OCI-LY1 (cell line): ENCODE measurements around the gene NAV3.

ENCODE experiments used
- H2AFZ ChIP-seq: fragments of 200-600 bp; sonication (generic), shearing (Covaris generic); 2 replicates; pipeline ENCODE4 v1.6.0; 2014; ENCODE audit warnings: antibody characterized with exemption, mild to moderate bottlenecking, low read length
- H3F3A ChIP-seq: fragments of 200-600 bp; sonication (generic), shearing (Covaris generic); 2 replicates; pipeline ENCODE4 v1.6.0; 2014; ENCODE audit warnings: mild to moderate bottlenecking, antibody characterized with exemption, low read length, moderate library complexity; ENCODE audit not compliant: insufficient read depth
- H3K27ac ChIP-seq: fragments of 200-600 bp; sonication (generic); 2 replicates; pipeline ENCODE4 v1.5.1; 2014; ENCODE audit warnings: low read length, mixed run types, mild to moderate bottlenecking, low read depth; ENCODE audit not compliant: poor library complexity, severe bottlenecking
- H3K27me3 ChIP-seq: fragments of 200-600 bp; sonication (generic); 2 replicates; pipeline ENCODE4 v1.6.0; 2014; ENCODE audit warnings: antibody characterized with exemption, mild to moderate bottlenecking, low read length, moderate library complexity; ENCODE audit not compliant: insufficient read depth
- H3K36me3 ChIP-seq: fragments of 200-600 bp; sonication (generic); 2 replicates; pipeline ENCODE4 v1.6.1; 2014; ENCODE audit warnings: mild to moderate bottlenecking, antibody characterized with exemption, low read length, moderate library complexity, mixed read lengths; ENCODE audit not compliant: insufficient read depth
- H3K4me1 ChIP-seq: fragments of 200-600 bp; sonication (generic); 2 replicates; pipeline ENCODE4 v1.5.1; 2014; ENCODE audit warnings: mild to moderate bottlenecking, low read length, moderate library complexity; ENCODE audit not compliant: insufficient read depth, severe bottlenecking
- H3K4me2 ChIP-seq: fragments of 200-600 bp; sonication (generic), shearing (Covaris generic); 2 replicates; pipeline ENCODE4 v1.6.1; 2014; ENCODE audit warnings: low read length
- H3K4me3 ChIP-seq: fragments of 200-600 bp; sonication (generic); 2 replicates; pipeline ENCODE4 v1.5.1; 2014; ENCODE audit warnings: low read length, low read depth, mild to moderate bottlenecking, mixed read lengths; ENCODE audit not compliant: poor library complexity, severe bottlenecking
- H3K79me2 ChIP-seq: fragments of 200-600 bp; shearing (Covaris generic); 2 replicates; pipeline ENCODE4 v1.6.1; 2016; ENCODE audit warnings: mixed run types, low read length, mixed read lengths; ENCODE audit not compliant: insufficient read depth
- H3K9ac ChIP-seq: fragments of 200-600 bp; sonication (generic), shearing (Covaris generic); 2 replicates; pipeline ENCODE4 v1.6.1; 2014; ENCODE audit warnings: mild to moderate bottlenecking, low read length, mixed read lengths
- H3K9me2 ChIP-seq: fragments of 200-600 bp; sonication (generic), shearing (Covaris generic); 2 replicates; pipeline ENCODE4 v1.6.1; 2014; ENCODE audit warnings: low read depth, mild to moderate bottlenecking, low read length, mixed read lengths
- H3K9me3 ChIP-seq: fragments of 200-600 bp; shearing (Covaris generic); 2 replicates; pipeline ENCODE4 v1.6.1; 2014; ENCODE audit warnings: low read length, mixed read lengths
- H4K20me1 ChIP-seq: fragments of 200-600 bp; sonication (generic), shearing (Covaris generic); 2 replicates; pipeline ENCODE4 v1.6.0; 2016; ENCODE audit warnings: mild to moderate bottlenecking, low read length; ENCODE audit not compliant: insufficient read depth
- EZH2 ChIP-seq: fragments of 200-600 bp; sonication (generic), shearing (Covaris generic); IDR thresholded peaks from 2 replicates; pipeline ENCODE4 v1.8.0; 2017; ENCODE audit warnings: borderline replicate concordance, mixed run types, mild to moderate bottlenecking, antibody characterized with exemption, low read length, moderate library complexity, mixed read lengths
- TF ChIP-seq, protein P1 (sequence below): fragments of 200-600 bp; sonication (generic), shearing (Covaris generic); IDR thresholded peaks from 2 replicates; pipeline ENCODE4 v1.5.1; 2017; ENCODE audit warnings: mild to moderate bottlenecking, antibody characterized with exemption, low read length, moderate library complexity, mixed read lengths

The NAV3 gene

DNA sequence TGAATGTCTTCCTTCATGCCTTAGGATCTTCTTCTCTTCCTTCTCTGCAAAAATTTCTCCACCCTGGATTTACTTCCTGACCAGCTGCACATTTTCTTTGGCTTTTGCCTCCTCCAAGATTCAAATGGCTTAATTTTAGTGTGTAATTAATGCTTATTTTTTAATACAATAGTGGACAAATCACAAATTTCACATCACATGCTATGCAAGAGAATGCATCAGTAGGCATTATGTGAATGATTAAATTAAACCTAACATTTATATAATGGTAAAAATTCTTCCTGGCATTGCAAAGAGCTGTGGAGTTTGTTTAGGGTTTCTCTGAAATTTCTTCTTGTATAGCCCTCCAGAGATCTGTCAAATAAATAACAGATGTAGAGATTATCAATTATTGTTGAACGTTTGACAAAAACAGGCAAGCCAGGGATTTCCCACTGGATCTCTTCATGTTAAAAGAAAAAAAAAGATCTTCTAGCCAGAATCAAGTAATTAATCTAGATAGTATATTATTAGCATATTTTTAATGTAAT lies 84.4 kb downstream of the NAV3 start:
- Histone ChIP-seq H3K4me2 (no peak overlapping the region), H3F3A (no peaks in the 10 kb centered on the region), H3K36me3 (no peaks in the 10 kb centered on the region; the same call in 1 of the 2 replicates), H2AFZ (no peak overlapping the region), H3K79me2 (no peaks in the 10 kb centered on the region), H3K4me3 (no peak overlapping the region), H3K9me2 (no peaks in the 10 kb centered on the region), H3K27me3 (no peaks in the 10 kb centered on the region), H3K27ac (no peak overlapping the region), H4K20me1 (no peaks in the 10 kb centered on the region), H3K9me3 (0 out of 2 replicates have a peak, but pooled peaks cover 5% of the 10 kb centered on the region), H3K9ac (no peak overlapping the region), H3K4me1 (peaks cover 22% of the 10 kb centered on the region)
- TF ChIP-seq, protein P1, sequence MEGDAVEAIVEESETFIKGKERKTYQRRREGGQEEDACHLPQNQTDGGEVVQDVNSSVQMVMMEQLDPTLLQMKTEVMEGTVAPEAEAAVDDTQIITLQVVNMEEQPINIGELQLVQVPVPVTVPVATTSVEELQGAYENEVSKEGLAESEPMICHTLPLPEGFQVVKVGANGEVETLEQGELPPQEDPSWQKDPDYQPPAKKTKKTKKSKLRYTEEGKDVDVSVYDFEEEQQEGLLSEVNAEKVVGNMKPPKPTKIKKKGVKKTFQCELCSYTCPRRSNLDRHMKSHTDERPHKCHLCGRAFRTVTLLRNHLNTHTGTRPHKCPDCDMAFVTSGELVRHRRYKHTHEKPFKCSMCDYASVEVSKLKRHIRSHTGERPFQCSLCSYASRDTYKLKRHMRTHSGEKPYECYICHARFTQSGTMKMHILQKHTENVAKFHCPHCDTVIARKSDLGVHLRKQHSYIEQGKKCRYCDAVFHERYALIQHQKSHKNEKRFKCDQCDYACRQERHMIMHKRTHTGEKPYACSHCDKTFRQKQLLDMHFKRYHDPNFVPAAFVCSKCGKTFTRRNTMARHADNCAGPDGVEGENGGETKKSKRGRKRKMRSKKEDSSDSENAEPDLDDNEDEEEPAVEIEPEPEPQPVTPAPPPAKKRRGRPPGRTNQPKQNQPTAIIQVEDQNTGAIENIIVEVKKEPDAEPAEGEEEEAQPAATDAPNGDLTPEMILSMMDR: no peak
- TF ChIP-seq EZH2: no peak

DNA sequence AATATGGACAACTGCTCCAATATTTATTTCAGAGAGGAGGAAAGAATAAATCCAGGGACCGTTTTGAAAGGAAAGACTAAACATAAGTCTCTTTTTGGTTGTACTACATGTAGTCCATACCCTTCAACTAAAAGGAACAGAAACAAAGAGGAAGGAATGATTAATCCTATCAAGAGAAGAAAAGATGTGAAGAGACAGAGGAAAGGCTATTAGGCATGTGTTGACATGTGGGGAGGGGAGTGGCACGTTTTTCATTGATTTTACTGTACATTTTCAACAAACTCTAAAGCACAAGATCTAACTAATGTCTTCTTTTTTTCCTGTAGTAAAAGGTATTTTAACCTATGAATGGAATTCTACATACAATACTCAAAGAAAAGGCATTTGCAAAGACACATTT lies 85.6 kb downstream of the NAV3 start:
- Histone ChIP-seq H3K79me2 (no peaks in the 10 kb centered on the region), H3K9ac (no peak overlapping the region), H3K9me3 (no peaks in the 10 kb centered on the region), H3K36me3 (no peaks in the 10 kb centered on the region), H4K20me1 (no peaks in the 10 kb centered on the region), H3K4me2 (no peak overlapping the region), H3K4me1 (peaks cover 34% of the 10 kb centered on the region), H2AFZ (no peak overlapping the region), H3K27ac (no peak overlapping the region), H3K9me2 (no peaks in the 10 kb centered on the region), H3F3A (no peaks in the 10 kb centered on the region), H3K4me3 (no peak overlapping the region), H3K27me3 (no peaks in the 10 kb centered on the region)
- TF ChIP-seq, protein P1: no peak

DNA sequence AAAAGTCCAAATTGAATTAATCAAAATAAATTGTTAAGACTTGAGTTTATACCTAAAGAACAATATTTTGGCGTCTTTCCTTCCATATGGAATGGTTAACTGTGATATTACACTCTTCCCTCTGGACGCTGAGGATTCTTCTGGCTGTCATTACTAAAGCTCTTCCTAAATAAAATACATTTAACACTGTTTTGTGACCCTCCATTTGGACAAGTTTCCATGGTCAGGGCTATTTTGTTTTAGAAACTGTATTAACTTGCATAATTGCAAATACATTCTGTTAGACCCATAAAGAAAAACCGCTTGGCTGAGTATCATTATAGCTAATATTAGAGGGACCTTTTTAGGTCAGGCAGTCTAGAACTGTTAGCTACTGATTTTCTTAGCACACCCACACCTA lies 87.4 kb downstream of the NAV3 start:
- no peak for TF ChIP-seq EZH2
- TF ChIP-seq, protein P1: no peak
- Histone ChIP-seq H3K27me3 (no peaks in the 10 kb centered on the region), H3K4me3 (no peak overlapping the region)

More for the DNA sequence above, 87.4 kb downstream of the NAV3 start:
- no peaks in the 10 kb centered on the region for H3F3A ChIP-seq
- H3K9me3 ChIP-seq: no peaks in the 10 kb centered on the region
- no peak overlapping the region for H3K27ac ChIP-seq
- H3K4me1 ChIP-seq: peaks cover 35% of the 10 kb centered on the region
- no peaks in the 10 kb centered on the region for H3K79me2 ChIP-seq
- no peaks in the 10 kb centered on the region for H3K9me2 ChIP-seq
- H4K20me1 ChIP-seq: no peaks in the 10 kb centered on the region
- no peak overlapping the region for H3K9ac ChIP-seq
- no peak overlapping the region for H3K4me2 ChIP-seq
- no peak overlapping the region for H2AFZ ChIP-seq
- no peaks in the 10 kb centered on the region for H3K36me3 ChIP-seq
